DMS53 treated with DMSO at 0.1 percent for 48 hours (cell line): ENCODE data around the gene ZNF287.
"Not testable (repeated sequence)": the region's sequence is repeated elsewhere in the genome, so short reads cannot be mapped to it uniquely, and the experiment has no call there.

Source experiments
- DNase-seq: peaks from one replicate; lab custom pipeline; 2025; ENCODE audit not compliant: unreplicated experiment; lab: John Stamatoyannopoulos, UW

The ZNF287 gene

DNA sequence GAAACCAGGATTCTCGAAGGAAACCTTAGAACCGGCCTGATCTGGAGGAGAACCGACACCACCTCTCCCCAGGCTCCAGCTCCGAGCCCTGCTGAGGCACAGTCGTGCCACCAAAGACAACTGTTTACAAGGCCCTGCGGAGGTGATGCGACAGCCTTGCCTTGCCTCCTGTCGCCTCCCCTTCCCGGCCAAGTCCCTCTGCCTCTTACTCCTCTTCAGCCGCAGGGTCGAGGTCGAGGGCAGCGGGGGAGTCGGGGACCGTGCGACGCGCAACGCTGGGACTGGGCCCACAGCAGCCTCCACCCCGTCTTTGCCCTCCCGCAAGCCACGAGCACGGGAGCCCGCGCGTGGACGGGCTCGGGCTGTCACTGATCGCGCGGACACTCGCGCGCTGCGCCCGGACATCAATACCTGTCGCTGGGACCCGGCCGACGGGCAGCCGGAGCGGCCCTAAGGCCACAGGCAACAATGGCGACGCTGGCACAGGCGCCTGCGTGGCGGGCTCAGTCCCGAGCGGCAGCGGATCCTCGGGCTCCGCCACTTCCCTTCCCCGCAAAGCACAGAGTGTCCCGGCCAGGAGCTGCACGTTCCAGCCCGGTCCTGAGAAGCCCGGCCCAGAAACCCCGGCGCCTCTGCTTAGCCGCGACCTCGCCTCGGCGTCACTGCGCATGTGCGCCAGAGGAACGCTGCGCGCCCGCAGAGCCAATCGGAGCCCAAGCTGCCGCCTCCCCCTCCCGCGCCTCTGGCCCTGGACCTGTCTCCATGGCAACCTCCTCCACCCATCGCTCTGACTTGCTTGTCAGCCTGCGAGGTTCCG lies at the start of gene ZNF287:
ZNF287 (minus strand) TSS at position 664 of the 817 bp plus-strand sequence. CDS start 1,473 bp downstream, outside the sequence.
- DNase-seq, result peak; percentile 50

DNA sequence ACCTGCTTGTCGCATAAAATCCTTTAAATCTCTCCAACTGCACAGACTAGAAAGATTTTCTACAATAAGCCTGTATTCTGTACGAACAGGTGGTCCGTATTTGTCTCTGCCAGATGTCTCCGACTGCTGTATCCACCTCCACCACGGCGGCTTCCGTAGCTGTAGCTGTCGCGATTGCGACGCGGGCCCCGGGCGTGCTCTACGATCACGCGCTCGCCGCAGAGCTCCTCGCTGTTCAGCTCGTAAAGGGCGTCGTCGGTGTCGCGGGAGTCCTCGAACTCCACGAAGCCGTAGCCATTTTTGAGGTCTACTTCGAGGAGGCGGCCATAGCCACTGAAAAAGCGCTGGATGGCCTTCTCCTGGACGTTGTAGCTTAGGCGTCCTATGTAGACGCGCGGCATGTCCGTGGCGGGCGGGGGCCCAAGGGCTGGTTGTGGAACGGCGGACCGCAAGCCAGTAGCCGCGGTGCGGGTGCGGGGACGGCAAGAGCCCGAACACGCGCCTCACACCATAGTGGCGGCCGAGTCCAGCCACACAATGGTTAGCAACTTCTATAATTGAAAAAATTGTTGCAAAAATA lies 48.6 kb upstream of the ZNF287 start:
- no peak for DNase-seq

DNA sequence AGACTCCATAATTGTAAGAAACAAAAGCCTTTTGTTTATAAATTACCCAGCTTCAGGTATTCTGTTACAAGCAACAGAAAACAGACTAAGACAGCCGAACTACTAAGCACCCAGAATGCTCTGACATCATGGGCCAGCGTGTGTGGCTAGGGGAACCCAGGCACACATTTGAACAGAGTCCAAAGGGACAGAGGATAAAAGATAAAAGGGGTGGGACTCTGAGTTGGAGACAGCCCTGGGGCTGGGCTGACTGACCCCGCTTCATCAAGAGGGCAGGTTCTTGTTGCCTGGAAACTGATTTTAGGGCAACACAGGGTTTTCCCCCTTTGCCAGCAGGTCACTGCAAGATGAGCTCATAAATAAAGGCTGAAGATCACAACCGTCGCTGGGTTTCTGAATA lies 30.5 kb upstream of the ZNF287 start:
- DNase-seq, result no peak

DNA sequence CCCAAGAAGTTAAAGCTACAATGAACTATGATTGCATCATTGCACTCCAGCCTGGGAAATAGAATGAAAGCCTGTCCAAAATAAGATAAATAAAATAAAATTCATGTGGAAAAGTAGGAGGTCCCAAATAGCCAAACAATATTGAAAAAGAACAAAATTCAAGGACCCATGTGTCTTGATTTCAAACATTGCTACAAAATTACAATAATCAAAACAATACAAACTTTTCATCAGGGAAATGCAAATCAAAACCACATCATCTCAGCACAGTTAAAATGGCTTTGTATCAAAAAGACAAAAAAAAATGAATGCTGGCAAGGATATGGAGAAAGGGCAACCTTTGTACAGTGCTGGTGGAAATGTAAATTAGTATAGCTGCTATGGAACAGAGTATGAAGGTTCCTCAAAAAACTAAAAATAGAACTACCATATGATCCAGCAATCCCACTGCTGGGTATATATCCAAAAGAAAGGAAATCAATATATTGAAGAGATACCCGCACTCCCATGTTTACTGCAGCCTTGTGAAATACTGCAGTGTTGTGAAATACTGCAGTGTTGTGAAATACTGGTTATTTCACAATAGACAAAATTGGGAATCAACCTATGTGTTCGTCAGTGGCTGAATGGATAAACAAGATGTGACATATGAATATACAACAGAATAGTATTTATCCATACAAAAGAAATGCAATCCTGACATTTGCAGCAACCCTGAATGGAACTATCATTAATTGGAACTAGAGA lies 24.5 kb upstream of the ZNF287 start:
- DNase-seq, result no peak

GRCh38 chr17:16589097-16589969 lies 20.3 kb upstream of the ZNF287 start:
- DNase-seq, result peak; percentile 57

GRCh38 chr17:16585796-16586195 lies 16.8 kb upstream of the ZNF287 start:
- DNase-seq, result no peak

DNA sequence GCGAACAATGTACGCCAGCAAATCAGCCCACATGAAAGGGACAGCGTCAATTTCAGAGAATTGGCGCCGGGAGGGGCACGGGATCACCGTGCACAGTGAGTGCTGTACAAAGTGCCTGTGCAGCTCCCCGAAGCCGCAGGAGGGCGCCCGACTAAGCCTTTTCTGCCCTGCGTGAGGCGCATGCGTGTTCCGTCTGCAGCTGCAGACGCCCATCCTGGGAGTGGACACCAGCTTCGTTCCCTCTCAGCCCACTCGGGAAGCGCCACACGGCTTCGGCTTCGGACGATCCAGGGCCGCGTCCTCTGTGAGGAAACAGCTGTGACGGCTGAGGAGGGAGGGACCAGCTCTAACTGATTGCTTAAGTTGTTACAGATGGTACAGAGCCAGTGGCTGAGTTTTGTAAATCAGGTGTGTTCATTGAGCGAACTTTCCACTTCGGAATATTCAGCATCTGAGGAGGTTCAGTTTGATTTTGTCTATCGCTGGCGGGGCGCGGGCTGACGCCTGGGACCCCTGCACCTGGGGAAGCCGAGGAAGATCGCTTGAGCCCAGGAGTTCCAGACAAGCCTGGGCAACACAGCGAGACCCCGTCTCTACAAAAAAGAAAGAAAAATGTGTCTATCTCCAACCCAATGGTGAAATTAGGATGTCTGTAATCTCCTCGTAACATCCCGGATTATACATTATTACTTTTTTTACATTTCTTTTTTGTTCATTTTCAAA lies 15.4 kb upstream of the ZNF287 start:
- peak; percentile 73 for DNase-seq

DNA sequence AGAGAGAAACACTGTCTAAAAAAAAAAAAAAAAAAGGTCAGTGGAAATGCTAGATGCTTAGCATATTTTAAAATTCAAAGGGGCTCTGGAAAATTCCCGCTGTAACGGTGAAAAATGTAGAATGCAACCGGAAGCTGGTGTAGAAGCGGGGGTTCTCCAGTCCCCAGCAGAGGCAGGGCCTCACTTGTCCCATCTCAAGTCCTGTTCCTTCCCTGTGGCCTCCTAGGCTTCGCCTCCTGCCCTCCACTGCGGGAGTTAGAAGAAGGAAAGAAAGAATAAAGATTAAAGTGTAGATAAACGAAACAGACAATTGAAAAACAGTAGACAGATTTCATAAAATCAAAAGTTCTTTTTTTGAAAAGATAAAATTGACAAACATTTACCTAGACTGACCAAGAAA lies 14.8 kb upstream of the ZNF287 start:
- no peak for DNase-seq

- DNase-seq, result no peak
Observed at GRCh38 chr17:16573466-16573865, 4.5 kb upstream of the ZNF287 start.

- no peak for DNase-seq
Observed at GRCh38 chr17:16569358-16569712, 331 bp upstream of the ZNF287 start.

DNA sequence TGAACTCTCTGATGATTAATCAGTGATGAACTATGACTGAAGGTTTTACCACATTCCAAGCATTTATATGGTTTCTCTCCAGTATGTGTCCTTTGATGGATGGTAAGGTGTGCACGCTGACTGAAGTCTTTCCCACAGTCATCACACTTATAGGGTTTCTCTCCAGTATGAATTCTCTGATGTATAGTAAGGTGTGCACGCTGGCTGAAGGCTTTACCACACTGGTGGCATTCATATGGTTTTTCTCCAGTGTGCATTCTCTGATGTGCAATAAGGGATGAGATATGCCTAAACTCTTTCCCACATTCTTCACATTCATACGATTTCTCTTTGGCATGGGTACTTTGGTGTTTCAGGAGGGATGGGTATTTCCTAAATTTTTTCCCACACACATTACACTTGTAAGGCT lies 16.4 kb downstream of the ZNF287 start:
- DNase-seq, result no peak

GRCh38 chr17:16551878-16552636 lies 16.9 kb downstream of the ZNF287 start:
- no peak for DNase-seq

DNA sequence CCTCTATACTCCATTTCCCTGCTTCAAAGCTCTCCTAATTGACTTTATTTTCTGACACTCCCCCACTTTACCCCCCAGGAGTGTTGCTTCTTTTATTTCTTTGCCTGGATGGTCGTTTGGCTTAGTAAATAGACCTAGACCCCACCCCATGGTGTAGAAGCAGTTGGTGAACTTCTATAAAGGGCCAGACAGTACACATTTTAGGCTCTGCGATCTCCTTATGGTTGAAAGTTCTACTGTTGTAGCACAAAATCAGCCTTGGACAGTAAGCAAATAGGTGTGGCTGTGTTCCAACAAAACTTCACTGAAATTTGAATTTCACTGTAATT lies 31.9 kb downstream of the ZNF287 start:
- no peak for DNase-seq

- no peak for DNase-seq
Observed at GRCh38 chr17:16534236-16534635, 34.8 kb downstream of the ZNF287 start.

GRCh38 chr17:16529906-16530305 lies 39.1 kb downstream of the ZNF287 start:
- no peak for DNase-seq

- DNase-seq, result no peak
Observed at GRCh38 chr17:16527298-16527697, 41.7 kb downstream of the ZNF287 start.

DNA sequence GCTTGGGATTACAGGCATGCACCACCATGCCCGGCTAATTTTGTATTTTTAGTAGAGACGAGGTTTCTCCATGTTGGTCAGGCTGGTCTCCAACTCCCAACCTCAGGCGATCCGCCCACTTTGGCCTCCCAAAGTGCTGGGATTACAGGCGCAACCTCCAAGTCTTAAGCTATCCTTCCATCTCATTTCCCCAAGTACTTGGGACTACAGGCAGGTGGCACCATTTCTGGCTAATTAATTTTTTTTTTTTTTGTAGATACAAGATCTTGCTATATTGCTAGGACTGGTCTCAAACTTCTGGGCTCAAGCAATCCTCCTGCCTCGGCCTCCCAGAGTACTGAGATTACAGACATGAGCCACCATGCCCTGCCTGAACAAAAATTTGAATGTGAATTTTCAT lies 43.4 kb downstream of the ZNF287 start:
- DNase-seq, result not testable (repeated sequence)

DNA sequence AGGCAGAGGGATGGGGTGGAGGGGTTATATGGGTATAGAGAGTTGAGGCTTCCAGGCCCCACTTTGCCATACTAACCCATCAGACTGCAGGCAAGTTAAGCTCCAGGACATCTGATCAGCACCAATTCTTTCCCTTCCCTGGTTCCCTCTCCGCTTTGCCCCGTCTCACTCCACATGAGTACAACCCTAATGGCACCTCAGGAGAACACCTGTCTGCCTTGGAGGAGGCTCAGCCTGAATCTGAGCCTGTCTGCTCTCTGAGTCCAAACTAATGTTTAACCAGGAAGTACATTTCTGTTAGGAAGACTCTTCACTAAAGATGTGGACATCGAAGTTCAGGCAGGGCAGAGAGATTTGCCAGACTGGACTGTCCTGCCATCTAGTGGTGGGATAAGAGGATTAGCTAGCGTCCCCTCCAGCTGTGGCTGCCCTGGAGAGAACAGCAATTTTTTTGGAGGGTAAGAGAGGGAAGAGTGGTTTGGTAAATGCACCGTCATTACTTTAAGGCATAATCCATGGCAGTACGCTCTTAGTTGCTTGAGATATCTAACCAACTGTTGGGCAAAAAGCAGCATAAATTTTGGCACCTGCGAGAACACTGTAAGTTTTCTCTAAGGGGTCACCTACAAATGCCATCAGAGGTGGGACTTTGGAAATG lies 47.8 kb downstream of the ZNF287 start:
- DNase-seq, result peak; percentile 83

DNA sequence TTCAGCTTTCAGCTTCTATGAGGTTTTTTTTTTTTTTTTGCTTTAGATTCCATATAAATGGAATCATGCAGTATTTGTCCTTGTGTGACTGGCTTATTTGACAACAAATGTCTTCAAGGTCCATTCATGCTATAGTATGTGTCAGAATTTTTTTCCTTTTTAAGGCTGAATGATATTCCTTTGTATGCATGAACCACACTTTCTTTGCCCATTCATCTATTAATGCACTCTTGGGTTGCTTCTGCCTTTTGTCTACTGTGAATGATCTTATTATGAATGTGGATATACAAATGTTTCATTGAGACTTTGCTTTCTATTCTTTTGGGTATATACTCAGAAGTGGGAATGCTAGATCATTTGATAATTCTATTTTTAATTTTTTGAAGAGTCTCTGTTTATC lies 50.0 kb downstream of the ZNF287 start:
- DNase-seq, result no peak
